SK-N-SH treated with all-trans-retinoic acid at 6 μM for 48 hours (cell line): ENCODE measurements around the gene GLS.

Source experiments
- ZFP30 ChIP-seq: fragments of 450-650 bp; formaldehyde crosslinking; IDR thresholded peaks from 2 replicates; pipeline ENCODE4 v1.5.0; 2022; ENCODE audit warnings: mild to moderate bottlenecking, moderate library complexity
- ZNF8 ChIP-seq: fragments of 450-650 bp; formaldehyde crosslinking; IDR thresholded peaks from 2 replicates; pipeline ENCODE4 v1.5.0; 2020; ENCODE audit warnings: mild to moderate bottlenecking, moderate library complexity

- TF ChIP-seq ZFP30 (CRISPR knock-in tag) (no peak), ZNF8 (CRISPR knock-in tag) (no peak)
Observed at GRCh38 chr2:190970873-190971506, 90.4 kb downstream of the GLS start.
